H1 (cell line): ENCODE data around the gene IFI27L1. TPM values are rescaled to one million over a fixed set of nuclear protein-coding genes. Genes with fewer than 3 reads are reported as not detected.

Source experiments
- CTCF ChIA-PET: fragments of 300-600 bp; sonication (Branson Sonifier 250); formaldehyde crosslinking; loops from one replicate; lab custom pipeline; 2021; ENCODE audit not compliant: partially characterized antibody; lab: Charles Lee
- POLR2A ChIA-PET: fragments of 300-600 bp; sonication (Branson Sonifier 250); formaldehyde crosslinking; loops from one replicate; lab custom pipeline; 2021; ENCODE audit warnings: inconsistent platforms; ENCODE audit not compliant: partially characterized antibody; lab: Charles Lee
- DNase-seq, 2 experiments: peaks; one replicate each; pipeline versions ENCODE4 v3.0.0 to v3.0.0-alpha.2; 2010 to 2022; ENCODE audit warnings: low spot score in 2 of 2, low read depth in 1 of 2, mixed read lengths in 1 of 2
- FAIRE-seq: peaks from 2 replicates; lab custom pipeline; 2011; peaks lifted over from hg19 to GRCh38; lab: Jason Lieb, UNC
- H2AFZ ChIP-seq: 2 replicates; pipeline ENCODE4 v1.8.1; 2012; ENCODE audit warnings: low read length, inconsistent platforms
- H2AK5ac ChIP-seq: 2 replicates; pipeline ENCODE4 v1.6.1; 2013; ENCODE audit warnings: low read depth, low read length
- H2BK120ac ChIP-seq: replicated peaks from 2 replicates; pipeline ENCODE3; 2013; ENCODE audit warnings: low read depth, low read length, inconsistent platforms
- H2BK12ac ChIP-seq: 2 replicates; pipeline ENCODE4 v1.6.1; 2013; ENCODE audit warnings: low read depth, low read length
- H2BK15ac ChIP-seq: 2 replicates; pipeline ENCODE4 v1.6.1; 2013; ENCODE audit warnings: low read length
- H2BK20ac ChIP-seq: 2 replicates; pipeline ENCODE4 v1.6.1; 2013; ENCODE audit warnings: low read length
- H2BK5ac ChIP-seq: 2 replicates; pipeline ENCODE4 v1.6.1; 2013; ENCODE audit warnings: low read depth, low read length
- H3K14ac ChIP-seq: 2 replicates; pipeline ENCODE4 v1.6.1; 2013; ENCODE audit warnings: inconsistent platforms; ENCODE audit not compliant: insufficient read length
- H3K18ac ChIP-seq: 2 replicates; pipeline ENCODE4 v1.6.1; 2013; ENCODE audit warnings: low read length; ENCODE audit errors: extremely low read depth
- H3K23ac ChIP-seq: 2 replicates; pipeline ENCODE4 v1.6.1; 2013; ENCODE audit warnings: inconsistent platforms; ENCODE audit not compliant: insufficient read length
- H3K23me2 ChIP-seq: 2 replicates; pipeline ENCODE4 v1.6.1; 2013; ENCODE audit warnings: low read depth, low read length
- H3K27ac ChIP-seq: 2 replicates; pipeline ENCODE4 v1.6.1; 2011; ENCODE audit warnings: low read depth, low read length, inconsistent platforms
- H3K27me3 ChIP-seq, 4 experiments: replicated peaks in 1 of 4; 1 replicate in 1 of 4; 2 replicates in 3 of 4; pipeline versions ENCODE4 v1.6.1 to v1.8.1; 2011 to 2013; ENCODE audit warnings: low read length in 3 of 4, mild to moderate bottlenecking in 3 of 4, inconsistent platforms in 2 of 4, mixed read lengths in 2 of 4, moderate library complexity in 1 of 4; ENCODE audit not compliant: control insufficient read depth in 3 of 4, insufficient read depth in 3 of 4; ENCODE audit errors: extremely low read depth in 1 of 4
- H3K36me3 ChIP-seq, 4 experiments: 2 replicates each; pipeline versions ENCODE4 v1.6.1 to v1.8.1; 2011 to 2013; ENCODE audit warnings: mild to moderate bottlenecking in 4 of 4, low read length in 3 of 4, moderate library complexity in 2 of 4, control low read depth in 1 of 4, inconsistent platforms in 1 of 4; ENCODE audit not compliant: insufficient read depth in 4 of 4, control insufficient read depth in 2 of 4
- H3K4ac ChIP-seq: replicated peaks from 2 replicates; pipeline ENCODE3; 2013; ENCODE audit warnings: low read length, low read depth, mixed read lengths, inconsistent platforms; ENCODE audit not compliant: insufficient read length
- H3K4me1 ChIP-seq, 4 experiments: replicated peaks in 1 of 4; 1 replicate in 1 of 4; 2 replicates in 3 of 4; pipeline versions ENCODE4 v1.6.1 to v1.8.1; 2011 to 2013; ENCODE audit warnings: low read length in 3 of 4, inconsistent platforms in 2 of 4, mixed read lengths in 1 of 4; ENCODE audit not compliant: insufficient read depth in 4 of 4, control insufficient read depth in 3 of 4
- H3K4me2 ChIP-seq, 2 experiments: 2 replicates each; pipeline versions ENCODE4 v1.6.1 to v1.8.1; 2011 to 2013; ENCODE audit warnings: low read depth in 2 of 2, low read length in 2 of 2, control low read depth in 1 of 2, inconsistent platforms in 1 of 2, mild to moderate bottlenecking in 1 of 2; ENCODE audit not compliant: insufficient read depth in 1 of 2
- H3K4me3 ChIP-seq, 4 experiments: fragments of 200-600, 300-600 bp in 1 of 4; sonication (generic), shearing (Covaris generic), sonication (Bioruptor Twin) in 1 of 4; 2 replicates each; pipeline versions ENCODE4 v1.5.1 to v1.8.1; 2011 to 2016; ENCODE audit warnings: low read length in 4 of 4, low read depth in 3 of 4, control low read depth in 2 of 4, inconsistent platforms in 2 of 4, mild to moderate bottlenecking in 2 of 4, mixed read lengths in 1 of 4, moderate library complexity in 1 of 4; ENCODE audit not compliant: insufficient read depth in 2 of 4; ENCODE audit errors: extremely low read depth in 1 of 4
- H3K56ac ChIP-seq: replicated peaks from 2 replicates; pipeline ENCODE3; 2013; ENCODE audit warnings: low read depth, mild to moderate bottlenecking, mixed read lengths, low read length, inconsistent platforms; ENCODE audit not compliant: insufficient read length
- H3K79me1 ChIP-seq: 2 replicates; pipeline ENCODE4 v1.6.1; 2013; ENCODE audit warnings: low read depth, low read length, control low read depth
- H3K79me2 ChIP-seq, 2 experiments: 2 replicates each; pipeline versions ENCODE4 v1.6.1 to v1.8.1; 2012 to 2013; ENCODE audit warnings: low read length in 2 of 2, mild to moderate bottlenecking in 2 of 2, inconsistent platforms in 1 of 2; ENCODE audit not compliant: insufficient read depth in 2 of 2, control insufficient read depth in 1 of 2
- H3K9ac ChIP-seq, 4 experiments: replicated peaks in 1 of 4; 1 replicate in 1 of 4; 2 replicates in 3 of 4; pipeline versions ENCODE4 v1.6.1 to v1.8.1; 2011 to 2013; ENCODE audit warnings: low read depth in 3 of 4, low read length in 3 of 4, control low read depth in 2 of 4, mild to moderate bottlenecking in 2 of 4, moderate library complexity in 2 of 4, inconsistent platforms in 1 of 4; ENCODE audit errors: extremely low read depth in 1 of 4
- H3K9me3 ChIP-seq, 2 experiments: 2 replicates each; pipeline versions ENCODE4 v1.6.1 to v1.8.1; 2012 to 2013; ENCODE audit warnings: mild to moderate bottlenecking in 2 of 2, moderate library complexity in 2 of 2, control low read depth in 1 of 2, inconsistent platforms in 1 of 2, low read depth in 1 of 2, low read length in 1 of 2, mixed read lengths in 1 of 2; ENCODE audit not compliant: insufficient read depth in 2 of 2
- H4K20me1 ChIP-seq, 2 experiments: replicated peaks in 1 of 2; 2 replicates each; pipeline versions ENCODE3 to v1.8.1; 2011 to 2013; ENCODE audit warnings: inconsistent platforms in 2 of 2, low read length in 2 of 2, mild to moderate bottlenecking in 1 of 2; ENCODE audit not compliant: insufficient read depth in 2 of 2, control insufficient read depth in 1 of 2
- H4K5ac ChIP-seq: 2 replicates; pipeline ENCODE4 v1.6.1; 2013; ENCODE audit warnings: low read length, low read depth, mixed read lengths, inconsistent platforms; ENCODE audit not compliant: insufficient read length
- H4K8ac ChIP-seq: 2 replicates; pipeline ENCODE4 v1.8.0; 2013; ENCODE audit warnings: mild to moderate bottlenecking, moderate library complexity, low read length, inconsistent platforms; ENCODE audit not compliant: insufficient read depth; ENCODE audit errors: extremely low read depth
- H4K91ac ChIP-seq: replicated peaks from 2 replicates; pipeline ENCODE3; 2013; ENCODE audit warnings: low read length, mixed read lengths, inconsistent platforms; ENCODE audit not compliant: insufficient read length
- GTF2F1 ChIP-seq: IDR thresholded peaks from 2 replicates; pipeline ENCODE4 v1.6.1; 2012; ENCODE audit warnings: low read depth, low read length, improper control_type of control experiment, borderline replicate concordance
- RAD21 ChIP-seq, 2 experiments: IDR thresholded peaks in 1 of 2; conservative IDR thresholded peaks in 1 of 2; 2 replicates each; pipeline ENCODE4 v1.6.1; 2011; ENCODE audit warnings: low read depth in 2 of 2, low read length in 2 of 2, improper control_type of control experiment in 1 of 2, inconsistent platforms in 1 of 2, mild to moderate bottlenecking in 1 of 2, moderate library complexity in 1 of 2
- WGBS, 2 experiments: shearing (Covaris generic) in 1 of 2; methylation state at CpG; one replicate each; pipeline versions ENCODE4 v1.1.6 to v1.1.7; 2013 to 2015; ENCODE audit warnings: low lambda C conversion rate in 2 of 2, mixed read lengths in 2 of 2, inconsistent platforms in 1 of 2, low coverage in 1 of 2, missing lambda C conversion rate in 1 of 2; ENCODE audit not compliant: insufficient replicate concordance in 2 of 2, insufficient coverage in 1 of 2, insufficient read length in 1 of 2; ENCODE audit errors: extremely low coverage in 1 of 2, missing lambda C conversion rate in 1 of 2; 5-methylcytosine and 5-hydroxymethylcytosine counted together
- polyA plus RNA-seq, 7 experiments: library from polyadenylated mRNA; depleted of rRNA in 3 of 7; stranded (reverse) in 5 of 7; unstranded in 2 of 7; fragments of >200 nt in 5 of 7; fragments of 200-250 nt in 2 of 7; gene quantifications; 1 replicate in 5 of 7; 2 replicates in 1 of 7; 4 replicates in 1 of 7; pipeline versions ENCODE4 v1.2.1 to v1.2.3, GENCODE V29; 2011 to 2013; ENCODE audit warnings: missing spikeins in 2 of 7, mixed read lengths in 2 of 7
- total RNA-seq: library from RNA; stranded (reverse); fragmentation: NEBNext Ultra II Directional; extraction: Animal tissue kit (Norgen Biotek cat#: 25700); gene quantifications from 2 replicates; pipeline ENCODE4 v1.2.1, GENCODE V29; 2021
- TF ChIP-seq, protein P1 (sequence below), 3 experiments: IDR thresholded peaks; 1 replicate in 2 of 3; 2 replicates in 1 of 3; pipeline versions ENCODE4 v1.5.1 to v1.6.1; 2011; ENCODE audit warnings: low read length in 3 of 3, mild to moderate bottlenecking in 3 of 3, inconsistent platforms in 2 of 3, low read depth in 1 of 3, moderate library complexity in 1 of 3; ENCODE audit not compliant: insufficient read depth in 1 of 3; ENCODE audit errors: control extremely low read depth in 1 of 3

The IFI27L1 gene
- total and polyA plus RNA-seq, 2 of the 8 experiments (the other 6 are each of a cell fraction or from before 2014, with no cell fraction given), result 21.2 to 30.5 TPM

DNA sequence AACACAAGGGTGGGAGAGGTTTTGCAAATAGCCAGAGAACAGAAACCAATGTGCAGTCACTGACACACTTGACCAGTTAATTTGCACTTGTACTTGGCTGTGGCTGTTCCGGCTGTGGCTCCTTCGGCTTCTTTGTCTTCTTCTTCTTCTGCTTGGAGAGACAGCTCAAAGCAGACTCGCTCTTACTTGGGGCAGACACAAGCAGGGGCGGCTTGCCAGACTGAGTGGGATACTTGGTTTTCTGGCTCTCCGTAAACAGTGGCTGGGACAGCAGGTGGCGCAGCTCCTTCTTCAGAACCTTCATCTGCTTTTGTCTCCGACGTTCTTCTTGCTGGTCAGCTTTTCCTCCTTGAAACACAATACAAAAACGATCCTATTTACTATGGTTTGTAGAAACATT lies 30.0 kb upstream of the IFI27L1 start:
- H3K9ac ChIP-seq, result no peak overlapping the region
- no peak overlapping the region for H3K4ac ChIP-seq
- no peak overlapping the region for H3K4me2 ChIP-seq
- H2BK5ac ChIP-seq, result no peak overlapping the region
- peaks cover 28 to 76% (median 51%) of the 10 kb centered on the region in 4 experiments for H3K36me3 ChIP-seq
- no peaks in the 10 kb centered on the region; a peak in 1 of 7 replicates for H3K4me1 ChIP-seq
- POLR2A ChIA-PET, result interaction anchor here (1.5 kb wide), 1 partner anchor 15 kb away, joined by 6 read pairs; no protein-coding TSS in a partner anchor
- no peaks in the 10 kb centered on the region for H3K27me3 ChIP-seq
- H2BK20ac ChIP-seq, result no peak overlapping the region
- CTCF ChIA-PET, result interaction anchor here (0.7 to 17.4 kb wide), 19 partner anchors 10 to 255 kb away, joined by 3 to 148 read pairs (median 5); partner anchors contain the start of genes DDX24, IFI27L1 and IFI27L2
- FAIRE-seq (no peak), DNase-seq (no peak)
- no peak overlapping the region for H3K4me3 ChIP-seq
- H3K14ac ChIP-seq, result no peak overlapping the region
- no peaks in the 10 kb centered on the region for H3K79me2 ChIP-seq
- no peaks in the 10 kb centered on the region for H3K9me3 ChIP-seq
- H3K79me1 ChIP-seq, result no peaks in the 10 kb centered on the region; the same call in 1 of the 2 replicates
- TF ChIP-seq, protein P1, sequence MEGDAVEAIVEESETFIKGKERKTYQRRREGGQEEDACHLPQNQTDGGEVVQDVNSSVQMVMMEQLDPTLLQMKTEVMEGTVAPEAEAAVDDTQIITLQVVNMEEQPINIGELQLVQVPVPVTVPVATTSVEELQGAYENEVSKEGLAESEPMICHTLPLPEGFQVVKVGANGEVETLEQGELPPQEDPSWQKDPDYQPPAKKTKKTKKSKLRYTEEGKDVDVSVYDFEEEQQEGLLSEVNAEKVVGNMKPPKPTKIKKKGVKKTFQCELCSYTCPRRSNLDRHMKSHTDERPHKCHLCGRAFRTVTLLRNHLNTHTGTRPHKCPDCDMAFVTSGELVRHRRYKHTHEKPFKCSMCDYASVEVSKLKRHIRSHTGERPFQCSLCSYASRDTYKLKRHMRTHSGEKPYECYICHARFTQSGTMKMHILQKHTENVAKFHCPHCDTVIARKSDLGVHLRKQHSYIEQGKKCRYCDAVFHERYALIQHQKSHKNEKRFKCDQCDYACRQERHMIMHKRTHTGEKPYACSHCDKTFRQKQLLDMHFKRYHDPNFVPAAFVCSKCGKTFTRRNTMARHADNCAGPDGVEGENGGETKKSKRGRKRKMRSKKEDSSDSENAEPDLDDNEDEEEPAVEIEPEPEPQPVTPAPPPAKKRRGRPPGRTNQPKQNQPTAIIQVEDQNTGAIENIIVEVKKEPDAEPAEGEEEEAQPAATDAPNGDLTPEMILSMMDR (IDR thresholded peaks at IDR 0.05; ENCODE audit: control extremely low read depth in 1 of 3, insufficient read depth in 1 of 3, low read depth in 1 of 3, low read length in 3 of 3), result peak; percentile 38 to 52 (median 47)
- TF ChIP-seq RAD21 (IDR thresholded peaks at IDR 0.05 in 1 of 2, conservative IDR thresholded peaks at IDR 0.05 in 1 of 2; ENCODE audit: low read depth in 2 of 2, low read length in 2 of 2) (peak; percentile 41 to 44; a peak in 3 of 4 replicates), GTF2F1 (no peak)
- H2BK12ac ChIP-seq, result no peak overlapping the region
- no peak overlapping the region for H4K8ac ChIP-seq
- H2BK15ac ChIP-seq, result no peak overlapping the region
- no peak overlapping the region for H2BK120ac ChIP-seq
- no peak overlapping the region for H3K23ac ChIP-seq
- no peak overlapping the region for H3K27ac ChIP-seq
- H4K91ac ChIP-seq, result no peak overlapping the region
- H2AK5ac ChIP-seq, result no peak overlapping the region
- H3K18ac ChIP-seq, result no peak overlapping the region
- no peak overlapping the region for H4K5ac ChIP-seq
- no peaks in the 10 kb centered on the region for H3K23me2 ChIP-seq
- WGBS, 2 experiments, result 75% methylated on average over 9 of the region's 9 CpGs; no CpG with 5 or more reads in 1 of the 2 experiments
- peaks cover 2 to 7% of the 10 kb centered on the region in 2 experiments for H4K20me1 ChIP-seq
- no peak overlapping the region for H3K56ac ChIP-seq
- H2AFZ ChIP-seq, result no peak overlapping the region
